Activated CD4-positive, alpha-beta memory T cell treated with anti-CD3 and anti-CD28 coated beads, Interleukin-2, amount 10 ng/mL, durations not matched to agents 7 days and 5 days (primary cell): ENCODE measurements around the gene CCN2. TPM values are rescaled to one million over a fixed set of nuclear protein-coding genes. Genes with fewer than 3 reads are reported as not detected.

Experiments used
- CTCF ChIA-PET: fragments of 350-600 bp; sonication (Branson Sonifier 250); formaldehyde crosslinking; loops from one replicate; lab custom pipeline; 2021; ENCODE audit warnings: antibody characterized with exemption, inconsistent platforms; lab: Charles Lee
- POLR2A ChIA-PET: fragments of 350-600 bp; sonication (Branson Sonifier 250); formaldehyde crosslinking; loops from one replicate; lab custom pipeline; 2021; ENCODE audit warnings: antibody characterized with exemption; lab: Charles Lee
- DNase-seq: peaks from one replicate; pipeline ENCODE4 v3.0.0-alpha.2; 2020
- H3K27ac Mint-ChIP-seq: one replicate; pipeline ENCODE4 v1.8.0; 2021; ENCODE audit warnings: mild to moderate bottlenecking, mixed read lengths
- H3K27me3 Mint-ChIP-seq: one replicate; pipeline ENCODE4 v1.8.0; 2021; ENCODE audit warnings: mixed read lengths
- H3K36me3 Mint-ChIP-seq: one replicate; pipeline ENCODE4 v1.8.0; 2021; ENCODE audit warnings: low read depth, mixed read lengths
- H3K4me1 Mint-ChIP-seq: one replicate; pipeline ENCODE4 v1.8.0; 2021; ENCODE audit warnings: mixed read lengths
- H3K4me3 Mint-ChIP-seq: one replicate; pipeline ENCODE4 v1.8.0; 2021; ENCODE audit warnings: mild to moderate bottlenecking, mixed read lengths
- H3K9me3 Mint-ChIP-seq: one replicate; pipeline ENCODE4 v1.8.0; 2021; ENCODE audit warnings: mixed read lengths
- total RNA-seq, 2 experiments: library from RNA; stranded (reverse); gene quantifications; one replicate each; pipeline ENCODE4 v1.2.3, GENCODE V29; 2021

The CCN2 gene
- total RNA-seq, 2 experiments from 2014 or later = not detected

GRCh38 chr6:131955876-131956275 is 4.7 kb upstream of the CCN2 start:
- no peaks in the 10 kb centered on the region for H3K36me3 Mint-ChIP-seq
- no peak overlapping the region for H3K27ac Mint-ChIP-seq
- no peaks in the 10 kb centered on the region for H3K9me3 Mint-ChIP-seq
- ChIA-PET POLR2A (no interaction called here), CTCF (no interaction called here)
- H3K27me3 Mint-ChIP-seq = peaks cover 36% of the 10 kb centered on the region
- peaks cover 4% of the 10 kb centered on the region for H3K4me1 Mint-ChIP-seq
- no peak overlapping the region for H3K4me3 Mint-ChIP-seq
- DNase-seq = no peak

GRCh38 chr6:131955192-131955591 is 4.0 kb upstream of the CCN2 start:
- no peaks in the 10 kb centered on the region for H3K9me3 Mint-ChIP-seq
- H3K27ac Mint-ChIP-seq = no peak overlapping the region
- no peak overlapping the region for H3K4me3 Mint-ChIP-seq
- H3K27me3 Mint-ChIP-seq = peaks cover 39% of the 10 kb centered on the region
- ChIA-PET POLR2A (no interaction called here), CTCF (no interaction called here)
- DNase-seq = no peak
- peaks cover 8% of the 10 kb centered on the region for H3K4me1 Mint-ChIP-seq
- H3K36me3 Mint-ChIP-seq = no peaks in the 10 kb centered on the region

GRCh38 chr6:131954775-131955107 is 3.6 kb upstream of the CCN2 start:
- DNase-seq = no peak
- H3K36me3 Mint-ChIP-seq = no peaks in the 10 kb centered on the region
- no peak overlapping the region for H3K4me3 Mint-ChIP-seq
- no peak overlapping the region for H3K27ac Mint-ChIP-seq
- CTCF ChIA-PET = no interaction called here
- no peaks in the 10 kb centered on the region for H3K9me3 Mint-ChIP-seq
- H3K27me3 Mint-ChIP-seq = peaks cover 44% of the 10 kb centered on the region
- POLR2A ChIA-PET = no interaction called here
- H3K4me1 Mint-ChIP-seq = peaks cover 11% of the 10 kb centered on the region

- ChIA-PET POLR2A (no interaction called here), CTCF (no interaction called here)
- Mint-ChIP-seq H3K9me3 (no peaks in the 10 kb centered on the region), H3K27ac (no peak overlapping the region), H3K4me3 (no peak overlapping the region), H3K4me1 (peaks cover 11% of the 10 kb centered on the region), H3K36me3 (no peaks in the 10 kb centered on the region), H3K27me3 (peaks cover 49% of the 10 kb centered on the region)
- DNase-seq = no peak
Measured at GRCh38 chr6:131954059-131954774, 3.0 kb upstream of the CCN2 start.

- peaks cover 11% of the 10 kb centered on the region for H3K4me1 Mint-ChIP-seq
- no peak overlapping the region for H3K27ac Mint-ChIP-seq
Measured at GRCh38 chr6:131952886-131953509, 1.8 kb upstream of the CCN2 start.

GRCh38 chr6:131951576-131952230 is 531 bp upstream of the CCN2 start:
- Mint-ChIP-seq H3K27ac (no peak overlapping the region), H3K36me3 (no peaks in the 10 kb centered on the region), H3K27me3 (peaks cover 62% of the 10 kb centered on the region), H3K4me1 (peaks cover 11% of the 10 kb centered on the region), H3K4me3 (peak overlapping the region; percentile 2), H3K9me3 (no peaks in the 10 kb centered on the region)
- ChIA-PET CTCF (no interaction called here), POLR2A (no interaction called here)
- no peak for DNase-seq

More at GRCh38 chr6:131952886-131953509, 1.8 kb upstream of the CCN2 start:
- ChIA-PET CTCF (no interaction called here), POLR2A (no interaction called here)
- Mint-ChIP-seq H3K36me3 (no peaks in the 10 kb centered on the region), H3K4me3 (no peak overlapping the region), H3K27me3 (peaks cover 56% of the 10 kb centered on the region), H3K9me3 (no peaks in the 10 kb centered on the region)
- no peak for DNase-seq

GRCh38 chr6:131949909-131950766 is 1.0 kb downstream of the CCN2 start:
- CTCF ChIA-PET = interaction anchor here (0.7 to 1.1 kb wide), 2 partner anchors 20 to 27 kb away, joined by 3 read pairs; no protein-coding TSS in a partner anchor
- no peaks in the 10 kb centered on the region for H3K9me3 Mint-ChIP-seq
- POLR2A ChIA-PET = no interaction called here
- peaks cover 65% of the 10 kb centered on the region for H3K27me3 Mint-ChIP-seq
- H3K36me3 Mint-ChIP-seq = no peaks in the 10 kb centered on the region
- no peak for DNase-seq
- H3K4me1 Mint-ChIP-seq = peaks cover 11% of the 10 kb centered on the region
- H3K27ac Mint-ChIP-seq = no peak overlapping the region
- peak overlapping the region; percentile 61 for H3K4me3 Mint-ChIP-seq

- Mint-ChIP-seq H3K4me1 (peaks cover 11% of the 10 kb centered on the region), H3K27me3 (peaks cover 65% of the 10 kb centered on the region), H3K4me3 (no peak overlapping the region), H3K9me3 (no peaks in the 10 kb centered on the region), H3K27ac (no peak overlapping the region), H3K36me3 (no peaks in the 10 kb centered on the region)
- DNase-seq = no peak
- ChIA-PET POLR2A (no interaction called here), CTCF (interaction anchor here (1.1 kb wide), 1 partner anchor 26 kb away, joined by 3 read pairs; no protein-coding TSS in a partner anchor)
Measured at GRCh38 chr6:131949620-131949908, 1.6 kb downstream of the CCN2 start.

GRCh38 chr6:131948692-131949619 is 2.2 kb downstream of the CCN2 start:
- no peak overlapping the region for H3K4me3 Mint-ChIP-seq
- ChIA-PET CTCF (interaction anchor here (1.1 kb wide), 1 partner anchor 25 kb away, joined by 3 read pairs; no protein-coding TSS in a partner anchor), POLR2A (no interaction called here)
- H3K27ac Mint-ChIP-seq = no peak overlapping the region
- no peak for DNase-seq
- H3K9me3 Mint-ChIP-seq = no peaks in the 10 kb centered on the region
- peaks cover 65% of the 10 kb centered on the region for H3K27me3 Mint-ChIP-seq
- no peaks in the 10 kb centered on the region for H3K36me3 Mint-ChIP-seq
- peaks cover 11% of the 10 kb centered on the region for H3K4me1 Mint-ChIP-seq

- Mint-ChIP-seq H3K4me3 (no peak overlapping the region), H3K4me1 (peaks cover 11% of the 10 kb centered on the region), H3K36me3 (no peaks in the 10 kb centered on the region), H3K9me3 (no peaks in the 10 kb centered on the region), H3K27ac (no peak overlapping the region), H3K27me3 (peaks cover 58% of the 10 kb centered on the region)
- POLR2A ChIA-PET = no interaction called here
- DNase-seq = no peak
- CTCF ChIA-PET = no interaction called here
Measured at GRCh38 chr6:131947986-131948661, 3.0 kb downstream of the CCN2 start.

- no peak for DNase-seq
- ChIA-PET CTCF (interaction anchor here (1.1 kb wide), 1 partner anchor 333 kb away, joined by 3 read pairs; no protein-coding TSS in a partner anchor), POLR2A (no interaction called here)
- Mint-ChIP-seq H3K36me3 (no peaks in the 10 kb centered on the region), H3K9me3 (no peaks in the 10 kb centered on the region), H3K27me3 (peaks cover 50% of the 10 kb centered on the region), H3K4me1 (peaks cover 11% of the 10 kb centered on the region), H3K27ac (no peak overlapping the region), H3K4me3 (no peak overlapping the region)
Measured at GRCh38 chr6:131946992-131947955, 3.9 kb downstream of the CCN2 start.
